Peyer's patch (tissue), 4 donors: Measurements from ENCODE around the gene EID1.

ENCODE experiments used
- CTCF ChIP-seq, 6 experiments: fragments of 450-650 bp in 4 of 6; fragments of 200-600 bp in 2 of 6; sonication (generic) in 1 of 6; IDR thresholded peaks; one replicate each; pipeline ENCODE4 v1.5.1; 2017 to 2019; ENCODE audit warnings: antibody characterized with exemption in 6 of 6, mild to moderate bottlenecking in 3 of 6, moderate library complexity in 1 of 6
- POLR2A ChIP-seq, 2 donors: fragments of 450-650 bp; IDR thresholded peaks; one replicate each; pipeline ENCODE4 v1.5.1; 2017; ENCODE audit warnings: antibody characterized with exemption in 2 of 2, mild to moderate bottlenecking in 2 of 2, moderate library complexity in 2 of 2

- no peak for TF ChIP-seq CTCF (IDR thresholded peaks at IDR 0.05)
- no peak for TF ChIP-seq POLR2A (IDR thresholded peaks at IDR 0.05)
Measured at GRCh38 chr15:48856942-48857341, 21.0 kb upstream of the EID1 start.
